IMR-90 (cell line): ENCODE data around the gene CD81. TPM values are rescaled to one million over a fixed set of nuclear protein-coding genes. Genes with fewer than 3 reads are reported as not detected.

Experiments
- ATAC-seq: fragments of 200-7000 bp; cut with Tn5 transposase; 2 replicates; pipeline ENCODE4 v1.9.1; 2020; ENCODE audit warnings: low read depth, mild to moderate bottlenecking, moderate library complexity
- BruUV-seq: library from RNA; stranded (reverse); fragments of 400-500 nt; replicated peaks from 2 replicates; lab custom pipeline; 2021; lab: Mats Ljungman, UMichigan
- CTCF ChIA-PET: fragments of 300-600 bp; formaldehyde crosslinking; extraction: SDS; loops from one replicate; lab custom pipeline; 2021; ENCODE audit warnings: antibody characterized with exemption; lab: Yijun Ruan, JAX
- POLR2A ChIA-PET: fragments of 300-600 bp; sonication (Branson Sonifier 250); formaldehyde crosslinking; loops from one replicate; lab custom pipeline; 2022; ENCODE audit warnings: antibody characterized with exemption; ENCODE audit not compliant: unreplicated experiment; lab: Charles Lee
- DNase-seq: peaks from one replicate; pipeline ENCODE4 v3.0.0; 2013
- H2AFZ ChIP-seq: replicated peaks from 2 replicates; pipeline ENCODE3; 2013; ENCODE audit warnings: low read length, mild to moderate bottlenecking; ENCODE audit not compliant: poor library complexity
- H2AK5ac ChIP-seq: 2 replicates; pipeline ENCODE4 v1.6.1; 2013; ENCODE audit warnings: low read depth, low read length, inconsistent platforms
- H2AK9ac ChIP-seq: replicated peaks from 2 replicates; pipeline ENCODE3; 2013; ENCODE audit warnings: mild to moderate bottlenecking, low read depth, low read length, moderate library complexity; ENCODE audit not compliant: poor library complexity
- H2BK120ac ChIP-seq: 2 replicates; pipeline ENCODE4 v1.6.1; 2013; ENCODE audit warnings: low read depth, low read length, inconsistent platforms
- H2BK15ac ChIP-seq: 3 replicates; pipeline ENCODE4 v1.6.1; 2013; ENCODE audit warnings: low read depth, low read length, inconsistent platforms
- H2BK20ac ChIP-seq: 2 replicates; pipeline ENCODE4 v1.6.1; 2013; ENCODE audit warnings: low read depth, mild to moderate bottlenecking, inconsistent platforms, low read length, moderate library complexity
- H2BK5ac ChIP-seq: 2 replicates; pipeline ENCODE4 v1.6.1; 2013; ENCODE audit warnings: mild to moderate bottlenecking, low read depth, low read length, inconsistent platforms; ENCODE audit not compliant: poor library complexity, severe bottlenecking
- H3K14ac ChIP-seq: replicated peaks from 2 replicates; pipeline ENCODE4 v1.6.1; 2013; ENCODE audit warnings: low read depth, low read length, inconsistent platforms
- H3K18ac ChIP-seq: 2 replicates; pipeline ENCODE4 v1.6.1; 2013; ENCODE audit warnings: low read depth, low read length, control low read depth
- H3K23ac ChIP-seq: 2 replicates; pipeline ENCODE4 v1.6.1; 2013; ENCODE audit warnings: low read depth, low read length, inconsistent platforms
- H3K27ac ChIP-seq: 2 replicates; pipeline ENCODE4 v1.5.1; 2013; ENCODE audit warnings: mild to moderate bottlenecking, control low read depth, low read length; ENCODE audit not compliant: insufficient read depth
- H3K27me3 ChIP-seq: 2 replicates; pipeline ENCODE4 v1.6.1; 2013; ENCODE audit warnings: low read length; ENCODE audit not compliant: control insufficient read depth, insufficient read depth
- H3K36me3 ChIP-seq: 2 replicates; pipeline ENCODE4 v1.6.1; 2013; ENCODE audit warnings: low read length, mixed read lengths; ENCODE audit not compliant: control insufficient read depth, insufficient read depth
- H3K4ac ChIP-seq: 2 replicates; pipeline ENCODE4 v1.6.1; 2013; ENCODE audit warnings: low read depth, low read length, inconsistent platforms
- H3K4me1 ChIP-seq: 2 replicates; pipeline ENCODE4 v1.6.1; 2013; ENCODE audit warnings: low read length, mixed read lengths; ENCODE audit not compliant: control insufficient read depth, insufficient read depth
- H3K4me2 ChIP-seq: 2 replicates; pipeline ENCODE4 v1.6.1; 2013; ENCODE audit warnings: low read depth, mild to moderate bottlenecking, control low read depth, low read length, moderate library complexity
- H3K4me3 ChIP-seq: 2 replicates; pipeline ENCODE4 v1.5.1; 2013; ENCODE audit warnings: low read depth, mild to moderate bottlenecking, control low read depth, low read length, moderate library complexity; ENCODE audit not compliant: insufficient read depth
- H3K56ac ChIP-seq: 2 replicates; pipeline ENCODE4 v1.6.1; 2013; ENCODE audit warnings: low read length, inconsistent platforms; ENCODE audit not compliant: insufficient read depth; ENCODE audit errors: extremely low read depth
- H3K79me1 ChIP-seq, 2 experiments: 2 replicates each; pipeline ENCODE4 v1.6.1; 2013; ENCODE audit warnings: low read length in 2 of 2, inconsistent platforms in 1 of 2, low read depth in 1 of 2
- H3K9ac ChIP-seq: 2 replicates; pipeline ENCODE4 v1.6.1; 2013; ENCODE audit warnings: low read depth, low read length, control low read depth
- H3K9me1 ChIP-seq: 2 replicates; pipeline ENCODE4 v1.6.1; 2013; ENCODE audit warnings: low read length, inconsistent platforms; ENCODE audit not compliant: insufficient read depth
- H3K9me3 ChIP-seq: 2 replicates; pipeline ENCODE4 v1.6.1; 2013; ENCODE audit warnings: low read length; ENCODE audit not compliant: control insufficient read depth, insufficient read depth
- H4K20me1 ChIP-seq: 2 replicates; pipeline ENCODE4 v1.6.1; 2013; ENCODE audit warnings: low read length, inconsistent platforms; ENCODE audit not compliant: insufficient read depth
- H4K5ac ChIP-seq: 2 replicates; pipeline ENCODE4 v1.6.1; 2013; ENCODE audit warnings: mild to moderate bottlenecking, low read depth, low read length, control low read depth
- H4K8ac ChIP-seq, 2 experiments: 2 replicates each; pipeline ENCODE4 v1.6.1; 2013; ENCODE audit warnings: low read depth in 2 of 2, low read length in 2 of 2, control low read depth in 1 of 2, inconsistent platforms in 1 of 2
- H4K91ac ChIP-seq: 2 replicates; pipeline ENCODE4 v1.6.1; 2013; ENCODE audit warnings: low read depth, low read length, inconsistent platforms; ENCODE audit not compliant: insufficient read depth
- BHLHE40 ChIP-seq: fragments of 150-350 bp; IDR thresholded peaks from 2 replicates; pipeline ENCODE4 v1.6.1; 2016; ENCODE audit warnings: mild to moderate bottlenecking, low read depth, low read length
- CEBPB ChIP-seq: IDR thresholded peaks from 2 replicates; pipeline ENCODE4 v1.6.1; 2012; ENCODE audit warnings: low read depth, low read length, improper control_type of control experiment
- CHD1 ChIP-seq: IDR thresholded peaks from 2 replicates; pipeline ENCODE4 v1.6.1; 2012; ENCODE audit warnings: low read depth, low read length, improper control_type of control experiment
- FOS ChIP-seq: fragments of 150-350 bp; IDR thresholded peaks from 2 replicates; pipeline ENCODE4 v1.6.1; 2016; ENCODE audit warnings: low read depth, low read length
- MAFK ChIP-seq: IDR thresholded peaks from 2 replicates; pipeline ENCODE4 v1.6.1; 2012; ENCODE audit warnings: low read depth, low read length, improper control_type of control experiment
- MAZ ChIP-seq: IDR thresholded peaks from 2 replicates; pipeline ENCODE4 v1.6.1; 2012; ENCODE audit warnings: low read depth, mild to moderate bottlenecking, low read length, improper control_type of control experiment, moderate library complexity, borderline replicate concordance
- MXI1 ChIP-seq: IDR thresholded peaks from 2 replicates; pipeline ENCODE4 v1.6.1; 2012; ENCODE audit warnings: low read depth, mild to moderate bottlenecking, low read length, moderate library complexity, borderline replicate concordance
- NFE2L2 ChIP-seq: fragments of 150-350 bp; IDR thresholded peaks from 2 replicates; pipeline ENCODE4 v1.6.1; 2016; ENCODE audit warnings: low read depth, mild to moderate bottlenecking, low read length
- POLR2A ChIP-seq: IDR thresholded peaks from 2 replicates; pipeline ENCODE4 v1.6.1; 2012; ENCODE audit warnings: mild to moderate bottlenecking, low read depth, low read length
- RAD21 ChIP-seq: IDR thresholded peaks from 2 replicates; pipeline ENCODE4 v1.6.1; 2012; ENCODE audit warnings: low read length, improper control_type of control experiment
- RCOR1 ChIP-seq: IDR thresholded peaks from 2 replicates; pipeline ENCODE4 v1.6.1; 2012; ENCODE audit warnings: mild to moderate bottlenecking, low read length, improper control_type of control experiment; ENCODE audit not compliant: insufficient replicate concordance
- RFX5 ChIP-seq: IDR thresholded peaks from 2 replicates; pipeline ENCODE4 v1.8.0; 2012; ENCODE audit warnings: low read depth, mild to moderate bottlenecking, low read length, moderate library complexity
- SMC3 ChIP-seq: fragments of 150-350 bp; IDR thresholded peaks from 2 replicates; pipeline ENCODE4 v1.6.1; 2016; ENCODE audit warnings: low read depth, mild to moderate bottlenecking, antibody characterized with exemption, low read length, moderate library complexity
- WGBS, 2 experiments: methylation state at CpG; one replicate each; pipeline versions ENCODE4 v1.1.5 to v1.1.7; 2013; ENCODE audit warnings: missing lambda C conversion rate in 2 of 2; ENCODE audit not compliant: insufficient read length in 1 of 2; ENCODE audit errors: extremely low coverage in 2 of 2; 5-methylcytosine and 5-hydroxymethylcytosine counted together
- dilution Hi-C: fragments of 300-500 bp; cut with HindIII; formaldehyde crosslinking; loops from one replicate; pipeline ENCODE4 v1.14.3; 2018; ENCODE audit warnings: low sequenced_read_pairs; ENCODE audit not compliant: unreplicated experiment
- in situ Hi-C: fragments of 300-500 bp; cut with MboI; formaldehyde crosslinking; loops from 3 replicates; pipeline ENCODE4 v1.14.3; 2019; ENCODE audit warnings: low sequenced_read_pairs, inconsistent platforms, mixed read lengths
- intact Hi-C: fragments of 100-400 bp; cut with micrococcal nuclease; formaldehyde crosslinking; loops from 2 replicates; pipeline ENCODE4 v1.10.0; 2022
- polyA plus RNA-seq, 3 experiments: library from polyadenylated mRNA; depleted of rRNA; stranded (reverse); fragments of >200 nt; gene quantifications; 2 replicates each; pipeline ENCODE4 v1.2.3, GENCODE V29; 2012; ENCODE audit warnings: low replicate concordance in 1 of 3
- total RNA-seq: library from RNA; depleted of rRNA; stranded (reverse); fragments of >200 nt; gene quantifications from 2 replicates; pipeline ENCODE4 v1.2.3, GENCODE V29; 2012
- TF ChIP-seq, protein P1 (sequence below): fragments of 150-350 bp; IDR thresholded peaks from 2 replicates; pipeline ENCODE4 v1.6.1; 2016; ENCODE audit warnings: low read depth, mild to moderate bottlenecking, low read length, moderate library complexity, borderline replicate concordance
- TF ChIP-seq, protein P2 (sequence below): fragments of 150-350 bp; IDR thresholded peaks from 2 replicates; pipeline ENCODE4 v1.6.1; 2017; ENCODE audit warnings: mild to moderate bottlenecking, antibody characterized with exemption, low read length, low read depth
- TF ChIP-seq, protein P3 (sequence below): conservative IDR thresholded peaks from 2 replicates; pipeline ENCODE4 v1.5.1; 2012; ENCODE audit warnings: mild to moderate bottlenecking, low read depth, low read length, improper control_type of control experiment

CD81 gene
- total and polyA plus RNA-seq, 2 of the 4 experiments (the other 2 are of a cell fraction): 159 to 689 TPM

DNA sequence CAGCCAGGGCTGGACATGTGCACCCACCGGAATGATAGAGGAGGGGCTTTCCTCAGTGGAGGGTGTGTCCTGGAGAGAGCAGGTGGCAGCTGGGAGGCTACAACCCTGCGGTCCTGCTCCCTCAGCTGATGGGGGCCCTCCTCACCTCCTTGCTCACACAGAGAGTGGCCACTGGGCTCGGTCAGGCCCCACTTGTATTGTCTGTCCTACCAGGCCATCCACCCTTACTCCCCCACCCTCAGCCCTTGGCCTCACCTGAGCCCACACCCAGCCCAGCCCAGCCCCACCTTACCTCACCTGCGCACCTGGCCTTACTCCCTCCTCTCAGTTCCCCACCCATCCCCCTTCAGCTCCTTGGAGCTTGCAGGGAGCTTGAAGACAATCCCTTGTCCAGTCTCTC, 64.1 kb downstream of the CD81 start:
- no peak overlapping the region for H3K4ac ChIP-seq
- H3K14ac ChIP-seq: no peak overlapping the region
- dilution Hi-C loops (no loop called here), in situ Hi-C loops (no loop called here), intact Hi-C loops (no loop called here)
- no peak overlapping the region for H3K27ac ChIP-seq
- BruUV-seq: no TSS peak
- H3K23ac ChIP-seq: no peak overlapping the region
- no peak overlapping the region for H3K4me3 ChIP-seq
- no peak overlapping the region for H4K8ac ChIP-seq
- no peak overlapping the region for H2AK5ac ChIP-seq
- H2AK9ac ChIP-seq: no peak overlapping the region
- no peak overlapping the region for H2BK15ac ChIP-seq
- CTCF ChIA-PET: no interaction called here
- 80% methylated on average over 1 of the region's 4 CpGs; no CpG with 5 or more reads in 1 of the 2 experiments for WGBS, 2 experiments
- H3K4me2 ChIP-seq: no peak overlapping the region
- no peaks in the 10 kb centered on the region; the same call in 1 of the 2 replicates for H3K9me3 ChIP-seq
- H3K9ac ChIP-seq: no peak overlapping the region
- no peak overlapping the region for H4K5ac ChIP-seq
- H3K56ac ChIP-seq: no peak overlapping the region
- DNase-seq (no peak), ATAC-seq (no peak)
- no peaks in the 10 kb centered on the region for H3K36me3 ChIP-seq
- H4K91ac ChIP-seq: no peak overlapping the region
- POLR2A ChIA-PET: no interaction called here
- H3K18ac ChIP-seq: no peak overlapping the region
- H3K27me3 ChIP-seq: peaks cover 40% of the 10 kb centered on the region
- no peaks in the 10 kb centered on the region for H4K20me1 ChIP-seq
- no peak overlapping the region for H2BK20ac ChIP-seq
- TF ChIP-seq RFX5 (no peak), RCOR1 (no peak), MAZ (no peak), RAD21 (no peak), FOS (no peak), MAFK (no peak), MXI1 (no peak), POLR2A (no peak), CEBPB (no peak), NFE2L2 (no peak), BHLHE40 (no peak), SMC3 (no peak), CHD1 (no peak)
- TF ChIP-seq, protein P1, sequence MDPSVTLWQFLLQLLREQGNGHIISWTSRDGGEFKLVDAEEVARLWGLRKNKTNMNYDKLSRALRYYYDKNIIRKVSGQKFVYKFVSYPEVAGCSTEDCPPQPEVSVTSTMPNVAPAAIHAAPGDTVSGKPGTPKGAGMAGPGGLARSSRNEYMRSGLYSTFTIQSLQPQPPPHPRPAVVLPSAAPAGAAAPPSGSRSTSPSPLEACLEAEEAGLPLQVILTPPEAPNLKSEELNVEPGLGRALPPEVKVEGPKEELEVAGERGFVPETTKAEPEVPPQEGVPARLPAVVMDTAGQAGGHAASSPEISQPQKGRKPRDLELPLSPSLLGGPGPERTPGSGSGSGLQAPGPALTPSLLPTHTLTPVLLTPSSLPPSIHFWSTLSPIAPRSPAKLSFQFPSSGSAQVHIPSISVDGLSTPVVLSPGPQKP: no peak
- TF ChIP-seq, protein P2, sequence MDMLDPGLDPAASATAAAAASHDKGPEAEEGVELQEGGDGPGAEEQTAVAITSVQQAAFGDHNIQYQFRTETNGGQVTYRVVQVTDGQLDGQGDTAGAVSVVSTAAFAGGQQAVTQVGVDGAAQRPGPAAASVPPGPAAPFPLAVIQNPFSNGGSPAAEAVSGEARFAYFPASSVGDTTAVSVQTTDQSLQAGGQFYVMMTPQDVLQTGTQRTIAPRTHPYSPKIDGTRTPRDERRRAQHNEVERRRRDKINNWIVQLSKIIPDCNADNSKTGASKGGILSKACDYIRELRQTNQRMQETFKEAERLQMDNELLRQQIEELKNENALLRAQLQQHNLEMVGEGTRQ: no peak
- TF ChIP-seq, protein P3, sequence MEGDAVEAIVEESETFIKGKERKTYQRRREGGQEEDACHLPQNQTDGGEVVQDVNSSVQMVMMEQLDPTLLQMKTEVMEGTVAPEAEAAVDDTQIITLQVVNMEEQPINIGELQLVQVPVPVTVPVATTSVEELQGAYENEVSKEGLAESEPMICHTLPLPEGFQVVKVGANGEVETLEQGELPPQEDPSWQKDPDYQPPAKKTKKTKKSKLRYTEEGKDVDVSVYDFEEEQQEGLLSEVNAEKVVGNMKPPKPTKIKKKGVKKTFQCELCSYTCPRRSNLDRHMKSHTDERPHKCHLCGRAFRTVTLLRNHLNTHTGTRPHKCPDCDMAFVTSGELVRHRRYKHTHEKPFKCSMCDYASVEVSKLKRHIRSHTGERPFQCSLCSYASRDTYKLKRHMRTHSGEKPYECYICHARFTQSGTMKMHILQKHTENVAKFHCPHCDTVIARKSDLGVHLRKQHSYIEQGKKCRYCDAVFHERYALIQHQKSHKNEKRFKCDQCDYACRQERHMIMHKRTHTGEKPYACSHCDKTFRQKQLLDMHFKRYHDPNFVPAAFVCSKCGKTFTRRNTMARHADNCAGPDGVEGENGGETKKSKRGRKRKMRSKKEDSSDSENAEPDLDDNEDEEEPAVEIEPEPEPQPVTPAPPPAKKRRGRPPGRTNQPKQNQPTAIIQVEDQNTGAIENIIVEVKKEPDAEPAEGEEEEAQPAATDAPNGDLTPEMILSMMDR: no peak
- H3K9me1 ChIP-seq: no peaks in the 10 kb centered on the region
- no peaks in the 10 kb centered on the region for H3K4me1 ChIP-seq
- no peak overlapping the region for H2BK120ac ChIP-seq
- H2BK5ac ChIP-seq: no peak overlapping the region
- H3K79me1 ChIP-seq: no peaks in the 10 kb centered on the region
- no peak overlapping the region for H2AFZ ChIP-seq
